Liver (tissue), 9 donors: ENCODE measurements around the gene SPATS1. TPM values are rescaled to one million over a fixed set of nuclear protein-coding genes. Genes with fewer than 3 reads are reported as not detected.
A peak's percentile ranks its signal among the peaks of the same experiment; 100 is the strongest.

Source experiments
- DNase-seq: peaks from one replicate; pipeline ENCODE4 v3.0.0-alpha.2; 2017; ENCODE audit warnings: low spot score
- H3K27ac ChIP-seq, 2 donors: one replicate each; pipeline ENCODE4 v1.7.0; 2013; ENCODE audit warnings: inconsistent platforms in 2 of 2, low read length in 2 of 2, control low read depth in 1 of 2, low read depth in 1 of 2, mild to moderate bottlenecking in 1 of 2
- H3K27me3 ChIP-seq, 4 donors: one replicate each; pipeline versions ENCODE4 v1.6.1 to v1.7.0; 2013; ENCODE audit warnings: low read length in 3 of 4, inconsistent platforms in 1 of 4, mild to moderate bottlenecking in 1 of 4, moderate library complexity in 1 of 4; ENCODE audit not compliant: control insufficient read depth in 4 of 4, insufficient read depth in 4 of 4
- H3K36me3 ChIP-seq, 4 donors: one replicate each; pipeline versions ENCODE4 v1.6.1 to v1.7.0; 2013; ENCODE audit warnings: low read length in 3 of 4, mild to moderate bottlenecking in 3 of 4, low read depth in 1 of 4, moderate library complexity in 1 of 4; ENCODE audit not compliant: control insufficient read depth in 4 of 4, insufficient read depth in 3 of 4
- H3K4me1 ChIP-seq, 4 donors: one replicate each; pipeline versions ENCODE4 v1.6.1 to v1.7.0; 2013; ENCODE audit warnings: low read length in 3 of 4, mild to moderate bottlenecking in 3 of 4, moderate library complexity in 1 of 4; ENCODE audit not compliant: control insufficient read depth in 4 of 4, insufficient read depth in 4 of 4
- H3K4me3 ChIP-seq, 3 donors: one replicate each; pipeline versions ENCODE4 v1.6.1 to v1.7.0; 2013; ENCODE audit warnings: low read length in 3 of 3, control low read depth in 1 of 3, low read depth in 1 of 3, mild to moderate bottlenecking in 1 of 3
- H3K9ac ChIP-seq, 2 donors: one replicate each; pipeline ENCODE4 v1.7.0; 2013; ENCODE audit warnings: low read length in 2 of 2, mild to moderate bottlenecking in 2 of 2, moderate library complexity in 2 of 2, control low read depth in 1 of 2, low read depth in 1 of 2
- H3K9me3 ChIP-seq, 4 donors: one replicate each; pipeline versions ENCODE4 v1.6.1 to v1.7.0; 2013; ENCODE audit warnings: low read length in 3 of 4; ENCODE audit not compliant: control insufficient read depth in 4 of 4
- CTCF ChIP-seq: fragments of 150-350 bp; IDR thresholded peaks from 2 replicates; pipeline ENCODE4 v1.5.1; 2017; ENCODE audit warnings: improper control_type of control experiment, low read depth, low read length; ENCODE audit not compliant: missing input control
- EGR1 ChIP-seq, 2 donors: IDR thresholded peaks; 2 replicates each; pipeline ENCODE4 v1.6.1; 2016 to 2018; ENCODE audit warnings: antibody characterized with exemption in 2 of 2, low read depth in 2 of 2
- FOXA1 ChIP-seq: IDR thresholded peaks from 2 replicates; pipeline ENCODE4 v1.6.1; 2016; ENCODE audit warnings: antibody characterized with exemption
- FOXA2 ChIP-seq: IDR thresholded peaks from 2 replicates; pipeline ENCODE4 v1.6.1; 2016; ENCODE audit warnings: antibody characterized with exemption
- GABPA ChIP-seq, 2 donors: IDR thresholded peaks in 1 of 2; conservative IDR thresholded peaks in 1 of 2; 2 replicates each; pipeline ENCODE4 v1.6.1; 2016; ENCODE audit warnings: antibody characterized with exemption in 2 of 2, mild to moderate bottlenecking in 1 of 2, moderate library complexity in 1 of 2
- HNF4A ChIP-seq, 2 donors: conservative IDR thresholded peaks; 2 replicates each; pipeline ENCODE4 v1.6.1; 2016; ENCODE audit warnings: antibody characterized with exemption in 2 of 2, mild to moderate bottlenecking in 2 of 2
- HNF4G ChIP-seq: IDR thresholded peaks from 2 replicates; pipeline ENCODE4 v1.6.1; 2016; ENCODE audit warnings: antibody characterized with exemption
- JUND ChIP-seq, 2 donors: IDR thresholded peaks; 2 replicates each; pipeline ENCODE4 v1.6.1; 2016; ENCODE audit warnings: antibody characterized with exemption in 2 of 2
- MAX ChIP-seq: IDR thresholded peaks from 2 replicates; pipeline ENCODE4 v1.6.1; 2016; ENCODE audit warnings: antibody characterized with exemption
- NR2F2 ChIP-seq: IDR thresholded peaks from 2 replicates; pipeline ENCODE4 v1.6.1; 2016; ENCODE audit warnings: antibody characterized with exemption
- RAD21 ChIP-seq, 2 donors: IDR thresholded peaks; 2 replicates each; pipeline ENCODE4 v1.6.1; 2016; ENCODE audit warnings: antibody characterized with exemption in 2 of 2, mild to moderate bottlenecking in 2 of 2
- REST ChIP-seq: IDR thresholded peaks from 2 replicates; pipeline ENCODE4 v1.6.1; 2016; ENCODE audit warnings: antibody characterized with exemption, mild to moderate bottlenecking
- RXRA ChIP-seq, 2 donors: IDR thresholded peaks; 2 replicates each; pipeline ENCODE4 v1.6.1; 2017 to 2018; ENCODE audit warnings: antibody characterized with exemption in 2 of 2, mild to moderate bottlenecking in 1 of 2
- SP1 ChIP-seq: IDR thresholded peaks from 2 replicates; pipeline ENCODE4 v1.6.1; 2018; ENCODE audit warnings: antibody characterized with exemption, mild to moderate bottlenecking
- TAF1 ChIP-seq: conservative IDR thresholded peaks from 2 replicates; pipeline ENCODE4 v1.6.1; 2016; ENCODE audit warnings: antibody characterized with exemption, mild to moderate bottlenecking
- YY1 ChIP-seq: IDR thresholded peaks from 2 replicates; pipeline ENCODE4 v1.6.1; 2016; ENCODE audit warnings: antibody characterized with exemption, mild to moderate bottlenecking
- WGBS: extraction: QIAGEN DNeasy Blood & Tissue Kit; methylation state at CpG from one replicate; pipeline ENCODE4 v1.1.7; 2013; 5-methylcytosine and 5-hydroxymethylcytosine counted together
- polyA plus RNA-seq, 2 donors: library from polyadenylated mRNA; stranded (reverse) in 1 of 2; unstranded in 1 of 2; fragments of 200-250 nt in 1 of 2; fragments of >200 nt in 1 of 2; fragmentation: Nextera tagmentation in 1 of 2; extraction: Ambion mirVana in 1 of 2; gene quantifications; one replicate each; pipeline versions ENCODE4 v1.2.1 to v1.2.3, GENCODE V29; 2013 to 2015
- total RNA-seq, 2 donors: library from RNA; depleted of rRNA; stranded (reverse); fragments of >200 nt; gene quantifications; one replicate each; pipeline ENCODE4 v1.2.3, GENCODE V29; 2014
- TF ChIP-seq, protein P1 (sequence below): IDR thresholded peaks from 2 replicates; pipeline ENCODE4 v1.6.1; 2016; ENCODE audit warnings: antibody characterized with exemption
- TF ChIP-seq, protein P2 (sequence below): IDR thresholded peaks from 2 replicates; pipeline ENCODE4 v1.6.1; 2016; ENCODE audit warnings: antibody characterized with exemption
- donor health status: healthy.
- donor health status: healthy.
- donor health status: healthy.
- donor health status: healthy.
- donor health status: healthy.

SPATS1 gene
- total and polyA plus RNA-seq, 4 donors = not detected

- no peak for DNase-seq
- Histone ChIP-seq H3K9ac (peak overlapping the region in 1 of 2 donors; percentile 99), H3K27ac (peak overlapping the region; percentile 100), H3K27me3 (no peaks in the 10 kb centered on the region), H3K4me3 (peak overlapping the region; percentile 61 to 95 (median 94)), H3K4me1 (peaks cover under 1 to 55% (median 39%) of the 10 kb centered on the region in 4 donors), H3K9me3 (no peaks in the 10 kb centered on the region), H3K36me3 (peaks cover 0 to 5% (median 2%) of the 10 kb centered on the region in 4 donors)
- TF ChIP-seq TAF1 (no peak), HNF4G (no peak), FOXA2 (peak; percentile 83), REST (peak; percentile 52), HNF4A (conservative IDR thresholded peaks at IDR 0.05) (peak; percentile 68 to 75), RAD21 (IDR thresholded peaks at IDR 0.05) (peak in 1 of 2 donors; percentile 40), NR2F2 (no peak), CTCF (no peak), FOXA1 (no peak), SP1 (peak; percentile 73), YY1 (peak; percentile 96), MAX (no peak), JUND (IDR thresholded peaks at IDR 0.05) (no peak), EGR1 (IDR thresholded peaks at IDR 0.05; ENCODE audit: low read depth in 2 of 2) (no peak), RXRA (IDR thresholded peaks at IDR 0.05) (peak; percentile 15 to 57), GABPA (IDR thresholded peaks at IDR 0.05 in 1 of 2, conservative IDR thresholded peaks at IDR 0.05 in 1 of 2) (no peak)
- TF ChIP-seq, protein P1, sequence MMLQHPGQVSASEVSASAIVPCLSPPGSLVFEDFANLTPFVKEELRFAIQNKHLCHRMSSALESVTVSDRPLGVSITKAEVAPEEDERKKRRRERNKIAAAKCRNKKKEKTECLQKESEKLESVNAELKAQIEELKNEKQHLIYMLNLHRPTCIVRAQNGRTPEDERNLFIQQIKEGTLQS = no peak
- TF ChIP-seq, protein P2, sequence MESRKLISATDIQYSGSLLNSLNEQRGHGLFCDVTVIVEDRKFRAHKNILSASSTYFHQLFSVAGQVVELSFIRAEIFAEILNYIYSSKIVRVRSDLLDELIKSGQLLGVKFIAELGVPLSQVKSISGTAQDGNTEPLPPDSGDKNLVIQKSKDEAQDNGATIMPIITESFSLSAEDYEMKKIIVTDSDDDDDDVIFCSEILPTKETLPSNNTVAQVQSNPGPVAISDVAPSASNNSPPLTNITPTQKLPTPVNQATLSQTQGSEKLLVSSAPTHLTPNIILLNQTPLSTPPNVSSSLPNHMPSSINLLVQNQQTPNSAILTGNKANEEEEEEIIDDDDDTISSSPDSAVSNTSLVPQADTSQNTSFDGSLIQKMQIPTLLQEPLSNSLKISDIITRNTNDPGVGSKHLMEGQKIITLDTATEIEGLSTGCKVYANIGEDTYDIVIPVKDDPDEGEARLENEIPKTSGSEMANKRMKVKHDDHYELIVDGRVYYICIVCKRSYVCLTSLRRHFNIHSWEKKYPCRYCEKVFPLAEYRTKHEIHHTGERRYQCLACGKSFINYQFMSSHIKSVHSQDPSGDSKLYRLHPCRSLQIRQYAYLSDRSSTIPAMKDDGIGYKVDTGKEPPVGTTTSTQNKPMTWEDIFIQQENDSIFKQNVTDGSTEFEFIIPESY = peak; percentile 70
- 26% methylated on average over 6 of the region's 6 CpGs for WGBS
These were observed 44.0 kb downstream of the SPATS1 start for GRCh38 chr6:44386364-44386928.
